OCI-LY7 (cell line): Measurements from ENCODE around the gene SRBD1.

Experiments used
- CTCF ChIP-seq: fragments of 200-600 bp; sonication (generic); conservative IDR thresholded peaks from 2 replicates; pipeline ENCODE4 v1.5.1; 2014; ENCODE audit warnings: mild to moderate bottlenecking, antibody characterized with exemption, low read length, moderate library complexity, mixed read lengths
- EZH2phosphoT487 ChIP-seq: fragments of 200-600 bp; sonication (generic); IDR thresholded peaks from 2 replicates; pipeline ENCODE4 v1.6.1; 2018; ENCODE audit warnings: low read depth, borderline replicate concordance, mild to moderate bottlenecking, mixed run types, antibody characterized with exemption, low read length, moderate library complexity, mixed read lengths

- TF ChIP-seq CTCF = no peak
- TF ChIP-seq EZH2phosphoT487 = no peak
These were observed 169.0 kb downstream of the SRBD1 start for GRCh38 chr2:45442026-45442425.
